Measurements from ENCODE around the gene HMGB4.

HMGB4 gene

DNA sequence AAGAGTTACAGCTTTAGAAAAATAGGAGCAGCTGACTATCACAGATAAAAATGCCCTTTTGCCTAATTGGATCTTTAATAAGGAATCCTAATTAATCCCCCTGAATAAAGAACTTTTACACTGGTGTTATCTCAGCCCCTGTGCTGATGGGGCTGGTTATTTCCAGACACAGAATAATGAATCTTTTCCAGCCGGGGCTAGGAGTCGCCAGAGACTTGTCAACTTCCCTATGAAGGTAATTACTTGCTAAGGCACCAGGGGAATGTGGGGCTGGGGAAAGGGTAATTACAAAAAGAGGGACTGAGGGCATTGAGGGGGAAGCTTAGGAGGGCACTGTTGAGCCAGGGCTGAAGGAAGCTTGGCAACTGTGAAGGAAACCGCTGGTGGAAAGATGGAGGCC is 34.5 kb downstream of the HMGB4 start:
- DNase-seq (ENCODE audit: low read depth): no peak

DNA sequence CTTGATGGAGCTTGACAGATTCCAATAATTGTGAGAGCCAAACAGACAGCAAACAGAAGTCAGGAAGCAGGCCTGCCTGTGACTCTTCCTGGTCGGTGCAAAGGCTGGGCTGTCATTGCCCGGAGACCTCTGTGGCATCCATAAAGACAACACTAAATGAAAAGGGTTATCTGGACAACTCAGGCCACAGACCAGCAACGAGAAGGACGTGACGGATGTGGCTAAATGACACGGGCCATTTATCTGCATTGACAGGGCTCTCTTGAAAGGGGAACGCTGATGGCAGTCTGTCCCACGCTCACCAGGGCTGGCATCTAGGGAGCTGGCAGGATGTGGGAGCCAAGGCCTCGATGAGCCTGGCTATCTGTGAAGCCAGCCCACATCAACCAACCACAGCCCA is 35.0 kb downstream of the HMGB4 start:
- no peak for DNase-seq (ENCODE audit: low read depth)

DNA sequence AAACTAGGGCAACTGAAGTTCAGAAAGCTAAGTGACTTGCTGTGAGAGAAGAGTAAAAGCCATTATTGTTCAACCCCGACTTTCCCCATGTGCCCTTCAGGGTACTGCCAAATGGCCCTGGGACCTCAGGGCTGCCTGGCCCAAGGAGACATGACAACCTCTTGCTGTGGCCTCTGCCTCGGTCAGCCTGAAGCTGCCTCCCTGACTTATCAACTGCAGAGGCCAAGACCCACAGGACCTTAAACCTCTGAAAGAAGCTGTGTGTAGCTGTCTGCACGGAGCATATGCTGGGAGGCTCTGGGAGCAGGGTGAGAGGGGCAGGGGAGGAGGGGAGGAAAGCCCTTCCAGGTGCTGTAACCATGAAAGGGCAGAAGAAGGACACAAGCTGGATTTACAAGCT is 35.9 kb downstream of the HMGB4 start:
- DNase-seq (ENCODE audit: low read depth): no peak

DNA sequence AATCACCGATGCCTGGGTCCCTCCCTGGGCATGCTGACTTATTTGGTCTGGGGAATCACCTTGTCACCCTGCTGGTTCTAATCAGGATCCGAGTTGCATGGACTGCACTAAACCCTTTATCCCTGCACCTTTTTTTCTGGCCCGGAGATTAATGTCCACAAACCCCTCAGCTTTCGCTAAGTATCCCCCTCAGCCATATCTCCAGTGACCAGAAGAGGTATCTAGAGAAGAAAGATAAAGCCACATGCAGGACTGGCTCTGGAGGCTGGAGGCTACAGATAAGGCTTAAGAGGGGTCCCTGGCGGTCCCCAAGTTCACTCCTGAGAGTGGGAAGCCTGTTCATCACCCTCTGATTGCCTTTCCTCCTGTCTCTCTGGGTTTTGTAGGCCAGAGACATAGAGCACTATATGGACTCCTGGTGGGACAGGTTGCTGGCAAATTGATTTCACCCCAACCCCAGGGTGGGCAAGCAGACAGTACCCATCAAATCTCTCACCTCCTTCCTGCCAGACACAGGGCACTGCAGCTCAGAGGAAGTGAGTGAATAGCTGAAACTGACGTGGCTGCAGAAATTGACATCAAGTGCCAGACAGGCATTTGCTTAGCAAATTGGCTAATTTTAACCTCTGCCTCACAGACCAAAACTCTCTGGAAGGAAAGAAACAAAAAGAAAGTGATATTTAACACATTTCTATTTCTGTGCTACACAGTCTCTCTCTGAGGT is 38.8 kb downstream of the HMGB4 start:
- DNase-seq (ENCODE audit: low read depth): no peak

DNA sequence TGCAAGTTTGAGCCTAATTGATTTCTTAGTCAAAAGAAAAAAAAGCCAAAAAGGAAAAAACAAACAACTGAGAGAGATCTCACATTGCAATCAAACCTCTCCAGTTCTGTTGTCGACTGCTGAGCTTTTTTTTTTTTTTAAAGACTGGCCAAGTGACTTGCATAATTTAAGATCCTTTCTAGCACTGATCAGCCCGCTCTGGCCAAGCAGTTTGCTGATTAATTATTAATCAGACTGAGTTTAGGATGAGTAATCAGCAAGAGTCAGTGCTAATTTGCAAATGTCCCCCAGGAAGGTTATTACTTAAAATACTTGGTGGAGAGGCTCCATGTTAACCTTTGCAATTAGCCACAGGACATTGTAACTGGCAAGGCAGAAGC is 39.3 kb downstream of the HMGB4 start:
- DNase-seq (ENCODE audit: low read depth): no peak

DNA sequence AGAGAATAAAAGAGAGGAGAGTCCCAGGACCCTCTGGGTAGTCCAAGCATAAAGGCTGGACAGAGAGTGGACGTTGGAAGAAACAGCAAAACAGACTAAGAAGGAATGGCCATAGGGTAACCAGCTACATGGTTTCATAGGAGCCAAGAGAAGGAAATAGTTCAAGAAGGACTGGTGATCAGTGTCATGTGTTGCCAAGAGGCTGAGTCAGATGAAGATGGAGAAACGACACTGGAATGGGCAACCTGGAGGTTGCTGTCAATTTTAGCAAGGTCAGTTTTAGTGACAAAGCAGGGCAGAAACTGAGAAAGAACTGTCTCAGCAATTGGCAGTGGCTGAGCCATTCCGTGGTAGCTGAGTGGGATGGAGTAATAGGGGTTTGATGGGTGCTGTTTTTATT is 41.4 kb downstream of the HMGB4 start:
- no peak for DNase-seq (ENCODE audit: low read depth)

DNA sequence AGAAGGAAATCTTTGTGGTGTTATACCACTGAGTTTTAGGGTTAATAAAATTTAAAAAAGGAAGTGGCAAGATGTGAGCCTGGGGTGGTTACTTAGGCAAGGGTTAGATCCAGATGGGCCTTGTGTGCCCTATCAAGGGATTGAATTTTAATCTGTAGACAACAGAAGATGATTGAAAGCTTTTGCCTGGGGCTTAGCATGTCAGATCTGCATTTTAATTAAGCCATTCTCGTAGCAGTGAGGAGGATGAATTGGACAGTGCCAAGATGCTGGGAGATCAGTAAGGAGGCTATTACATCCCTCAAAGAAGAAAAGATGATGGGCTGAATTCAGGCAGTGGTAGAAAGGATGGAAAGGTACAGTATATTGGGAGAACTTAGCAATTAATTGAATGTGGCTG is 42.3 kb downstream of the HMGB4 start:
- no peak for DNase-seq (ENCODE audit: low read depth)

DNA sequence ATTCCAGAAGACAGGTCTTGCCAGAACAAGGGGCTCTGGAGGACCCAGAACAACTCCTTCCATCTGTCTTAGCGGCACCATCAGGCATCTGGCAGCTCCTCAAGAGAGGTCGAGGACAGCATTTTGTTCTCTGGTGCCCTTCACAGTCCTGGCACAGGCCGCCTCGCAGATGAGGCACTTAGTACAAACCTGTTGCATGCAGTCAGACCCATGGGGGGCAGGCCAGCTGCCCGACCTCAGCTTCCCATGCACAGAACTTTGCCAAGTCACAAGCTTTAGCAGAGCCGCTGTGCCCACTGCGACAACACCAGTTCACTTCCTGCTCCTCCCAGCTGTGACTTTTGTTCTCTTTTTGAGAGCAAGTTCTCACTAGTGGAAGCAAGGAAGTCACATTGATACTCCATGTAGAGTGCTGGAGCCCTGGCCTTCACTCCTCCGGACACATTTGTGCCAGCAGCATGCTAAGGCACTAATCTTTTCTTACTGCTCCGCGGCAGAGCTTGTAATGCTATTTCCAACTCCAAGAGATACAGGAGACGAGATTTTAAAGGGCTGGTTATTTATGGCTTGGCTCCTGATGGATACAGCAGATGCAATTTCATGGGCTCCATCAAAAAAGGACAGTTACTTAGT is 44.6 kb downstream of the HMGB4 start:
- DNase-seq (ENCODE audit: low read depth): no peak
